H1 (cell line): ENCODE data around the gene ANKRD6. TPM values are rescaled to one million over a fixed set of nuclear protein-coding genes. Genes with fewer than 3 reads are reported as not detected.

Experiments used
- ATF3 ChIP-seq: IDR thresholded peaks from 2 replicates; pipeline ENCODE4 v1.6.1; 2011; ENCODE audit warnings: low read depth, mild to moderate bottlenecking, low read length; ENCODE audit not compliant: insufficient read depth
- CHD7 ChIP-seq: fragments of 300-600 bp; sonication (generic); IDR thresholded peaks from 2 replicates; pipeline ENCODE4 v1.7.1; 2012; ENCODE audit warnings: low read length, moderate library complexity, mild to moderate bottlenecking, inconsistent platforms; ENCODE audit not compliant: insufficient replicate concordance
- CTCF ChIP-seq, 3 experiments: IDR thresholded peaks; 1 replicate in 2 of 3; 2 replicates in 1 of 3; pipeline versions ENCODE4 v1.5.1 to v1.6.1; 2011; ENCODE audit warnings: low read length in 3 of 3, mild to moderate bottlenecking in 3 of 3, inconsistent platforms in 2 of 3, low read depth in 1 of 3, moderate library complexity in 1 of 3; ENCODE audit not compliant: insufficient read depth in 1 of 3; ENCODE audit errors: control extremely low read depth in 1 of 3
- POU5F1 ChIP-seq: IDR thresholded peaks from 2 replicates; pipeline ENCODE4 v1.6.1; 2011; ENCODE audit warnings: low read depth, mild to moderate bottlenecking, low read length, moderate library complexity
- TAF7 ChIP-seq: optimal IDR thresholded peaks from 2 replicates; pipeline ENCODE3; 2011; ENCODE audit warnings: low read depth, mild to moderate bottlenecking, inconsistent platforms, low read length, moderate library complexity, borderline replicate concordance
- USF2 ChIP-seq: IDR thresholded peaks from 2 replicates; pipeline ENCODE4 v1.6.1; 2011; ENCODE audit warnings: low read length, improper control_type of control experiment
- polyA plus RNA-seq, 7 experiments: library from polyadenylated mRNA; depleted of rRNA in 3 of 7; stranded (reverse) in 5 of 7; unstranded in 2 of 7; fragments of >200 nt in 5 of 7; fragments of 200-250 nt in 2 of 7; gene quantifications; 1 replicate in 5 of 7; 2 replicates in 1 of 7; 4 replicates in 1 of 7; pipeline versions ENCODE4 v1.2.1 to v1.2.3, GENCODE V29; 2011 to 2013; ENCODE audit warnings: missing spikeins in 2 of 7, mixed read lengths in 2 of 7
- total RNA-seq: library from RNA; stranded (reverse); fragmentation: NEBNext Ultra II Directional; extraction: Animal tissue kit (Norgen Biotek cat#: 25700); gene quantifications from 2 replicates; pipeline ENCODE4 v1.2.1, GENCODE V29; 2021

ANKRD6 gene
- total and polyA plus RNA-seq, 2 of the 8 experiments (the other 6 are each of a cell fraction or from before 2014, with no cell fraction given) = 5.9 to 12.8 TPM

GRCh38 chr6:89503641-89504040, 70.7 kb downstream of the ANKRD6 start (continued):
- no peak for TF ChIP-seq CHD7
- TF ChIP-seq ATF3 = no peak
- no peak for TF ChIP-seq USF2
- no peak for TF ChIP-seq TAF7
- TF ChIP-seq CTCF (IDR thresholded peaks at IDR 0.05; ENCODE audit: control extremely low read depth in 1 of 3, insufficient read depth in 1 of 3, low read depth in 1 of 3, low read length in 3 of 3) = no peak
- TF ChIP-seq POU5F1 = no peak
